Measurements from ENCODE around the gene TOGARAM1. TPM values are rescaled to one million over a fixed set of nuclear protein-coding genes. Genes with fewer than 3 reads are reported as not detected.

TOGARAM1 gene
- total RNA-seq, 2 experiments from 2014 or later, result 13.2 to 17.8 TPM

DNA sequence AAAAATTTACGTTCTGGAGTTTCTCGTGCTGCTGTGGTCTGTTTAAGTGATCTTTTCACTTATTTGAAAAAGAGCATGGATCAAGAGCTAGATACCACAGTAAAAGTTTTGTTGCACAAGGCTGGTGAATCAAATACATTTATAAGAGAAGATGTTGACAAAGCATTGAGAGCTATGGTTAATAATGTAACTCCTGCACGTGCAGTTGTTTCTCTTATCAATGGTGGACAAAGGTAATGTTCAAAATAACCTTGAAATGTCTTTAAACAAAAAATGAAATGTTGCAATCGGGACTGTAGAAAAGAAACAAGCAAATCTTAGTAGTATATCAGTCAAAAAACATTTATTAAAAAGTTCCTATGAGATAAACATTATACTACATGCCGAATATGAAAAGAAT lies 82.6 kb downstream of the TOGARAM1 start:
- CTCF ChIA-PET, result no interaction called here
- intact Hi-C loops (cut with DNase I, micrococcal nuclease), result no loop called here
- Mint-ChIP-seq H3K27ac (no peak overlapping the region), H3K27me3 (no peaks in the 10 kb centered on the region), H3K4me1 (ENCODE audit: low read depth) (no peaks in the 10 kb centered on the region), H3K4me3 (no peak overlapping the region), H3K9me3 (no peaks in the 10 kb centered on the region), H3K36me3 (ENCODE audit: low read depth) (peaks cover 39% of the 10 kb centered on the region)
- DNase-seq, result no peak
- no peak for ATAC-seq (ENCODE audit: poor library complexity)
- Histone ChIP-seq H3K9me3 (ENCODE audit: control insufficient read depth in 1 of 2, insufficient read depth in 1 of 2, low read length in 2 of 2) (no peaks in the 10 kb centered on the region), H3K4me1 (ENCODE audit: insufficient read depth, low read length) (no peaks in the 10 kb centered on the region), H3K27me3 (ENCODE audit: control insufficient read depth in 1 of 2, insufficient read depth in 2 of 2, low read length in 2 of 2) (no peaks in the 10 kb centered on the region), H3K4me3 (ENCODE audit: low read length) (no peak overlapping the region), H3K27ac (ENCODE audit: low read depth in 1 of 2, low read length in 2 of 2) (no peak overlapping the region), H3K36me3 (ENCODE audit: insufficient read depth, low read length) (peaks cover 8% of the 10 kb centered on the region)
- TF ChIP-seq CTCF (IDR thresholded peaks at IDR 0.05), result no peak
- POLR2A ChIA-PET, result no interaction called here

DNA sequence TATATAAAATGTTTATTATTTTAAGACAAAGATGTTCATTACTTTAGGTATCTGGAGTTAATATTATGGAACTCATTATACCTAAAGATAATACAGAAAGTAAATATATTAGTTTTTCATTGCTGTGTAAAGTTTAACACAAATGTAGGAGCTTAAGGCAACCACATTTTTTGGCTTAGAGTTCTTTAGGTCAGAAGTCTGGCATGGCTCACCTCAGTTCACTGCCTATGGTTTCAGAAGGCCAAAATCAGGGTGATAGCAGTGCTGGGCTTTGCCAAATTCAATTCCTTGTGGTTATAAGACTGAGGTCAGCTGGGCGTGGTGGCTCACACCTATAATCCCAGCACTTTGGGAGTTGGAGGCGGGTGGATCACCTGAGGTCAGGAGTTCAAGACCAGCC lies 86.4 kb downstream of the TOGARAM1 start:
- no peak overlapping the region for H3K27ac ChIP-seq (ENCODE audit: low read depth in 1 of 2, low read length in 2 of 2)
- H3K4me1 Mint-ChIP-seq (ENCODE audit: low read depth), result no peaks in the 10 kb centered on the region
- ATAC-seq (ENCODE audit: poor library complexity) (no peak), DNase-seq (no peak)
- H3K27ac Mint-ChIP-seq, result no peak overlapping the region
- no peak for TF ChIP-seq CTCF (IDR thresholded peaks at IDR 0.05)
- H3K36me3 Mint-ChIP-seq (ENCODE audit: low read depth), result peaks cover 48% of the 10 kb centered on the region
- no peak overlapping the region for H3K4me3 ChIP-seq (ENCODE audit: low read length)
- no peaks in the 10 kb centered on the region for H3K9me3 ChIP-seq (ENCODE audit: control insufficient read depth in 1 of 2, insufficient read depth in 1 of 2, low read length in 2 of 2)
- no peaks in the 10 kb centered on the region for H3K4me1 ChIP-seq (ENCODE audit: insufficient read depth, low read length)
- no peaks in the 10 kb centered on the region for H3K9me3 Mint-ChIP-seq
- CTCF ChIA-PET, result no interaction called here
- POLR2A ChIA-PET, result interaction anchor here (0.6 kb wide), 1 partner anchor 205 kb away, joined by 3 read pairs; the partner anchor contains the start of gene MIS18BP1
- H3K36me3 ChIP-seq (ENCODE audit: insufficient read depth, low read length), result peaks cover 11% of the 10 kb centered on the region
- H3K27me3 ChIP-seq (ENCODE audit: control insufficient read depth in 1 of 2, insufficient read depth in 2 of 2, low read length in 2 of 2), result no peaks in the 10 kb centered on the region
- H3K4me3 Mint-ChIP-seq, result no peak overlapping the region
- intact Hi-C loops (cut with DNase I, micrococcal nuclease), result no loop called here
- no peaks in the 10 kb centered on the region for H3K27me3 Mint-ChIP-seq

DNA sequence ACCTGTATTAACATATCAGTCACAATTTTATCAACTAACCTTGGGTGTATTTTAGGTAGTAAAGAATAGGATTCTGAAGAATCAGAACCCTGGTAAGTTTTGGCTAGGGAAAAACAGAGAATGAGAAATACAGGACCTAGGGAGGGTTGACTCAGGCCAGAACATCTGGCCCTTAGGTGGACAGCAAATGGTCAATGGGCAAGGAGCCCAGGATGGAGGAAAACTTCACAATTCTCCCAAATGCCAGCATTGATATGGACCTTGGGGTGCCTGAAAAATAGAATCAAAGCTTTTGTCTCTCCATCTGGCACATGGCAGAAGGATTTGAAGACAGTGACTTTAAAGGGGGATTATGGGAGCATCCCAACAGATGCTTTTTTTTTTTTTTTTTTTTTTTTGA lies 89.2 kb downstream of the TOGARAM1 start:
- ATAC-seq (ENCODE audit: poor library complexity), result no peak
- Mint-ChIP-seq H3K4me3 (no peak overlapping the region), H3K27me3 (no peaks in the 10 kb centered on the region), H3K27ac (no peak overlapping the region), H3K9me3 (no peaks in the 10 kb centered on the region), H3K4me1 (ENCODE audit: low read depth) (no peaks in the 10 kb centered on the region), H3K36me3 (ENCODE audit: low read depth) (peaks cover 64% of the 10 kb centered on the region)
- Histone ChIP-seq H3K27ac (ENCODE audit: low read depth in 1 of 2, low read length in 2 of 2) (no peak overlapping the region), H3K4me3 (ENCODE audit: low read length) (no peak overlapping the region), H3K9me3 (ENCODE audit: control insufficient read depth in 1 of 2, insufficient read depth in 1 of 2, low read length in 2 of 2) (no peaks in the 10 kb centered on the region), H3K4me1 (ENCODE audit: insufficient read depth, low read length) (no peaks in the 10 kb centered on the region), H3K36me3 (ENCODE audit: insufficient read depth, low read length) (peaks cover 9% of the 10 kb centered on the region), H3K27me3 (ENCODE audit: control insufficient read depth in 1 of 2, insufficient read depth in 2 of 2, low read length in 2 of 2) (no peaks in the 10 kb centered on the region)
- ChIA-PET POLR2A (no interaction called here), CTCF (no interaction called here)
- DNase-seq, result no peak
- intact Hi-C loops (cut with DNase I, micrococcal nuclease), result no loop called here
- TF ChIP-seq CTCF (IDR thresholded peaks at IDR 0.05), result no peak
